WTC11 (cell line): ENCODE results near the gene HBD. TPM values are rescaled to one million over a fixed set of nuclear protein-coding genes. Genes with fewer than 3 reads are reported as not detected.

Experiments used
- ATAC-seq: fragments of 200-7000 bp; cut with Tn5 transposase; 2 replicates; pipeline ENCODE4 v1.10.0; 2021; ENCODE audit warnings: mild to moderate bottlenecking, moderate library complexity
- CTCF ChIA-PET: fragments of 300-600 bp; sonication (Branson Sonifier 250); formaldehyde crosslinking; loops from one replicate; lab custom pipeline; 2021; ENCODE audit warnings: antibody characterized with exemption; lab: Charles Lee
- POLR2A ChIA-PET: fragments of 350-600 bp; sonication (Branson Sonifier 250); formaldehyde crosslinking; loops from one replicate; lab custom pipeline; 2021; ENCODE audit warnings: antibody characterized with exemption; lab: Charles Lee
- DNase-seq: peaks from one replicate; pipeline ENCODE4 v3.0.0; 2021; ENCODE audit warnings: low spot score
- H3K27ac Mint-ChIP-seq: 2 replicates; pipeline ENCODE4 v1.8.0; 2021; ENCODE audit warnings: mixed read lengths
- H3K27me3 Mint-ChIP-seq: 2 replicates; pipeline ENCODE4 v1.8.0; 2021; ENCODE audit warnings: low read depth, mild to moderate bottlenecking, moderate library complexity, mixed read lengths
- H3K36me3 Mint-ChIP-seq: 2 replicates; pipeline ENCODE4 v1.8.0; 2021; ENCODE audit warnings: mixed read lengths
- H3K4me1 Mint-ChIP-seq: 2 replicates; pipeline ENCODE4 v1.8.0; 2022; ENCODE audit warnings: mixed read lengths
- H3K4me3 Mint-ChIP-seq: 2 replicates; pipeline ENCODE4 v1.8.0; 2021; ENCODE audit warnings: mild to moderate bottlenecking, moderate library complexity, mixed read lengths
- H3K9me3 Mint-ChIP-seq: 2 replicates; pipeline ENCODE4 v1.8.0; 2021; ENCODE audit warnings: mixed read lengths
- AR ChIP-seq: fragments of 250-450 bp; sonication (Bioruptor Pico); IDR thresholded peaks from 2 replicates; pipeline ENCODE4 v1.9.0; 2021; ENCODE audit warnings: mild to moderate bottlenecking
- ELF4 ChIP-seq: sonication (generic); formaldehyde crosslinking; IDR thresholded peaks from 2 replicates; pipeline ENCODE4 v1.8.1; 2022; ENCODE audit warnings: low read depth, mild to moderate bottlenecking, moderate library complexity, missing genetic modification reagents
- ERG ChIP-seq: fragments of 250-450 bp; sonication (Bioruptor Pico); IDR thresholded peaks from 2 replicates; pipeline ENCODE4 v1.8.0; 2021; ENCODE audit warnings: mild to moderate bottlenecking
- GABPB1 ChIP-seq: sonication (generic); formaldehyde crosslinking; IDR thresholded peaks from 2 replicates; pipeline ENCODE4 v1.8.1; 2023; ENCODE audit warnings: mild to moderate bottlenecking, missing genetic modification reagents
- IRF2 ChIP-seq: sonication (generic); formaldehyde crosslinking; IDR thresholded peaks from 2 replicates; pipeline ENCODE4 v1.8.0; 2022; ENCODE audit warnings: low read depth, missing genetic modification reagents, borderline replicate concordance
- OVOL2 ChIP-seq: fragments of 250-450 bp; sonication (Bioruptor Pico); IDR thresholded peaks from 2 replicates; pipeline ENCODE4 v1.9.0; 2021; ENCODE audit warnings: mild to moderate bottlenecking, borderline replicate concordance
- RELA ChIP-seq: sonication (generic); formaldehyde crosslinking; IDR thresholded peaks from 2 replicates; pipeline ENCODE4 v1.8.1; 2022; ENCODE audit warnings: missing genetic modification reagents, mild to moderate bottlenecking, borderline replicate concordance
- SP1 ChIP-seq: sonication (generic); formaldehyde crosslinking; conservative IDR thresholded peaks from 2 replicates; pipeline ENCODE4 v1.8.1; 2022; ENCODE audit warnings: missing genetic modification reagents
- TCF7 ChIP-seq: sonication (generic); formaldehyde crosslinking; IDR thresholded peaks from 2 replicates; pipeline ENCODE4 v1.8.0; 2022; ENCODE audit warnings: mild to moderate bottlenecking, low read depth, missing genetic modification reagents, moderate library complexity
- TP53 ChIP-seq: sonication (generic); formaldehyde crosslinking; IDR thresholded peaks from 2 replicates; pipeline ENCODE4 v1.8.1; 2023; ENCODE audit warnings: mild to moderate bottlenecking, missing genetic modification reagents
- ZBTB21 ChIP-seq: sonication (generic); formaldehyde crosslinking; IDR thresholded peaks from 2 replicates; pipeline ENCODE4 v1.8.1; 2023; ENCODE audit warnings: mild to moderate bottlenecking, missing genetic modification reagents, borderline replicate concordance
- ZNF121 ChIP-seq: sonication (generic); formaldehyde crosslinking; IDR thresholded peaks from 2 replicates; pipeline ENCODE4 v1.8.0; 2023; ENCODE audit warnings: missing genetic modification reagents
- ZNF138 ChIP-seq: sonication (generic); formaldehyde crosslinking; conservative IDR thresholded peaks from 2 replicates; pipeline ENCODE4 v1.8.1; 2022; ENCODE audit warnings: mild to moderate bottlenecking, moderate library complexity, missing genetic modification reagents
- ZNF263 ChIP-seq: sonication (generic); formaldehyde crosslinking; IDR thresholded peaks from 2 replicates; pipeline ENCODE4 v1.8.1; 2022; ENCODE audit warnings: low read depth, mild to moderate bottlenecking, moderate library complexity, missing genetic modification reagents
- ZNF396 ChIP-seq: fragments of 250-450 bp; sonication (Bioruptor Pico); IDR thresholded peaks from 2 replicates; pipeline ENCODE4 v1.8.0; 2021; ENCODE audit warnings: mild to moderate bottlenecking, moderate library complexity, borderline replicate concordance
- ZNF671 ChIP-seq: fragments of 250-450 bp; sonication (Bioruptor Pico); IDR thresholded peaks from 2 replicates; pipeline ENCODE4 v1.8.0; 2021; ENCODE audit warnings: mild to moderate bottlenecking
- total RNA-seq: library from RNA; stranded (reverse); gene quantifications from 3 replicates; pipeline ENCODE4 v1.2.3, GENCODE V29; 2021
- TF ChIP-seq, protein P1 (sequence below): sonication (generic); formaldehyde crosslinking; IDR thresholded peaks from 2 replicates; pipeline ENCODE4 v1.8.1; 2023; ENCODE audit warnings: mild to moderate bottlenecking, missing genetic modification reagents, borderline replicate concordance

The HBD gene
- total RNA-seq, 1 experiment from 2014 or later = not detected

DNA sequence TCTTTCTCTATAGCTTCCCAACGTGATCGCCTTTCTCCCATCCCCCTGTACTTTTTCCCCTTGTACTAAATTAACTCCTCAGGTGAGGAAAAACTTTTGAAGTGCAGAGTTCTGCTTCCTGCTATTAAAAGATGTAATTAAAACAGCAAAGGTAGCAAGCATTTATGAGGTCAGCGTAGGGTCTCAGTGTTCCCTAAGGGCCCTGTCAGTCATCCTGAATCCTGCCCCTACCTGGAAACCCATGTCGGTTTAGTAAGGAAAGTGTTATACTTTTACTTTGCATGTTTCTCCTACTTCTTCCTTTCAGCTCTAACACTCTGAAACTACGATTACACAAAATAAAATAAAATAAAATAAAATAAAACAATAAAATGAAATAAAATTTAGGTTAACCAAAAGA, 6.2 kb downstream of the HBD start:
- TF ChIP-seq, protein P1, sequence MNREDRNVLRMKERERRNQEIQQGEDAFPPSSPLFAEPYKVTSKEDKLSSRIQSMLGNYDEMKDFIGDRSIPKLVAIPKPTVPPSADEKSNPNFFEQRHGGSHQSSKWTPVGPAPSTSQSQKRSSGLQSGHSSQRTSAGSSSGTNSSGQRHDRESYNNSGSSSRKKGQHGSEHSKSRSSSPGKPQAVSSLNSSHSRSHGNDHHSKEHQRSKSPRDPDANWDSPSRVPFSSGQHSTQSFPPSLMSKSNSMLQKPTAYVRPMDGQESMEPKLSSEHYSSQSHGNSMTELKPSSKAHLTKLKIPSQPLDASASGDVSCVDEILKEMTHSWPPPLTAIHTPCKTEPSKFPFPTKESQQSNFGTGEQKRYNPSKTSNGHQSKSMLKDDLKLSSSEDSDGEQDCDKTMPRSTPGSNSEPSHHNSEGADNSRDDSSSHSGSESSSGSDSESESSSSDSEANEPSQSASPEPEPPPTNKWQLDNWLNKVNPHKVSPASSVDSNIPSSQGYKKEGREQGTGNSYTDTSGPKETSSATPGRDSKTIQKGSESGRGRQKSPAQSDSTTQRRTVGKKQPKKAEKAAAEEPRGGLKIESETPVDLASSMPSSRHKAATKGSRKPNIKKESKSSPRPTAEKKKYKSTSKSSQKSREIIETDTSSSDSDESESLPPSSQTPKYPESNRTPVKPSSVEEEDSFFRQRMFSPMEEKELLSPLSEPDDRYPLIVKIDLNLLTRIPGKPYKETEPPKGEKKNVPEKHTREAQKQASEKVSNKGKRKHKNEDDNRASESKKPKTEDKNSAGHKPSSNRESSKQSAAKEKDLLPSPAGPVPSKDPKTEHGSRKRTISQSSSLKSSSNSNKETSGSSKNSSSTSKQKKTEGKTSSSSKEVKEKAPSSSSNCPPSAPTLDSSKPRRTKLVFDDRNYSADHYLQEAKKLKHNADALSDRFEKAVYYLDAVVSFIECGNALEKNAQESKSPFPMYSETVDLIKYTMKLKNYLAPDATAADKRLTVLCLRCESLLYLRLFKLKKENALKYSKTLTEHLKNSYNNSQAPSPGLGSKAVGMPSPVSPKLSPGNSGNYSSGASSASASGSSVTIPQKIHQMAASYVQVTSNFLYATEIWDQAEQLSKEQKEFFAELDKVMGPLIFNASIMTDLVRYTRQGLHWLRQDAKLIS (CRISPR knock-in tag) = no peak
- TF ChIP-seq IRF2 (CRISPR knock-in tag) = no peak
- TF ChIP-seq, all 79 proteins: peak for 0
- DNase-seq (no peak), ATAC-seq (no peak)
- CTCF ChIA-PET = no interaction called here
- no peaks in the 10 kb centered on the region for H3K27me3 Mint-ChIP-seq
- peaks cover 3% of the 10 kb centered on the region; the same call in 1 of the 2 replicates for H3K4me1 Mint-ChIP-seq
- H3K36me3 Mint-ChIP-seq = no peaks in the 10 kb centered on the region
- no peak overlapping the region for H3K27ac Mint-ChIP-seq
- no peak overlapping the region for H3K4me3 Mint-ChIP-seq
- H3K9me3 Mint-ChIP-seq = no peaks in the 10 kb centered on the region
- POLR2A ChIA-PET = no interaction called here

GRCh38 chr11:5227681-5228080, 6.6 kb downstream of the HBD start:
- CTCF ChIA-PET = no interaction called here
- ATAC-seq (no peak), DNase-seq (no peak)
- POLR2A ChIA-PET = no interaction called here
- H3K4me1 Mint-ChIP-seq = peaks cover 3% of the 10 kb centered on the region; the same call in 1 of the 2 replicates
- no peaks in the 10 kb centered on the region for H3K27me3 Mint-ChIP-seq
- no peaks in the 10 kb centered on the region for H3K36me3 Mint-ChIP-seq
- no peak for TF ChIP-seq ZNF671 (CRISPR knock-in tag)
- TF ChIP-seq AR (CRISPR knock-in tag) = no peak
- TF ChIP-seq RELA (CRISPR knock-in tag) = no peak
- no peak for TF ChIP-seq SP1 (CRISPR knock-in tag)
- no peak for TF ChIP-seq ZNF121 (CRISPR knock-in tag)
- TF ChIP-seq ZBTB21 (CRISPR knock-in tag) = no peak
- TF ChIP-seq TCF7 = no peak
- no peak for TF ChIP-seq ELF4 (CRISPR knock-in tag)
- no peak for TF ChIP-seq GABPB1
- no peak for TF ChIP-seq ZNF396 (CRISPR knock-in tag)
- no peak for TF ChIP-seq TP53
- TF ChIP-seq ZNF138 = no peak
- no peak for TF ChIP-seq ZNF263 (CRISPR knock-in tag)
- no peak for TF ChIP-seq OVOL2 (CRISPR knock-in tag)
- TF ChIP-seq ERG (CRISPR knock-in tag) = no peak
- H3K27ac Mint-ChIP-seq = no peak overlapping the region
- no peaks in the 10 kb centered on the region for H3K9me3 Mint-ChIP-seq
- H3K4me3 Mint-ChIP-seq = no peak overlapping the region
